Measurements from ENCODE around the gene PGBD5.

Gene PGBD5

GRCh38 chr1:230392536-230392909 lies 33.6 kb downstream of the PGBD5 start:
- H3K36me3 ChIP-seq (replicated peaks), result no peaks in the 10 kb centered on the region
- no peak for TF ChIP-seq CTCF (IDR thresholded peaks at IDR 0.05; ENCODE audit: low read depth, low read length, missing control alignments)
- in situ Hi-C loops (cut with HindIII; ENCODE audit: low pct_ligation_motif_present, low sequenced_read_pairs), result no loop called here
- H3K27ac ChIP-seq, result no peak overlapping the region
- H3K4me3 ChIP-seq (ENCODE audit: low read depth, low read length), result no peak overlapping the region
- no peak for DNase-seq
- H3K27me3 ChIP-seq (replicated peaks), result no peaks in the 10 kb centered on the region

GRCh38 chr1:230391776-230392535 lies 34.2 kb downstream of the PGBD5 start:
- no peak overlapping the region for H3K27ac ChIP-seq
- no peak for TF ChIP-seq CTCF (IDR thresholded peaks at IDR 0.05; ENCODE audit: low read depth, low read length, missing control alignments)
- DNase-seq, result no peak
- in situ Hi-C loops (cut with HindIII; ENCODE audit: low pct_ligation_motif_present, low sequenced_read_pairs), result no loop called here
- H3K36me3 ChIP-seq (replicated peaks), result no peaks in the 10 kb centered on the region
- no peaks in the 10 kb centered on the region for H3K27me3 ChIP-seq (replicated peaks)
- H3K4me3 ChIP-seq (ENCODE audit: low read depth, low read length), result no peak overlapping the region

- no peaks in the 10 kb centered on the region for H3K27me3 ChIP-seq (replicated peaks)
- DNase-seq, result no peak
- no peak for TF ChIP-seq CTCF (IDR thresholded peaks at IDR 0.05; ENCODE audit: low read depth, low read length, missing control alignments)
- no peak overlapping the region for H3K4me3 ChIP-seq (ENCODE audit: low read depth, low read length)
- H3K27ac ChIP-seq, result no peak overlapping the region
- in situ Hi-C loops (cut with HindIII; ENCODE audit: low pct_ligation_motif_present, low sequenced_read_pairs), result no loop called here
- H3K36me3 ChIP-seq (replicated peaks), result no peaks in the 10 kb centered on the region
Observed at GRCh38 chr1:230390371-230390770, 35.8 kb downstream of the PGBD5 start.

- DNase-seq, result no peak
- no peaks in the 10 kb centered on the region for H3K27me3 ChIP-seq (replicated peaks)
- TF ChIP-seq CTCF (IDR thresholded peaks at IDR 0.05; ENCODE audit: low read depth, low read length, missing control alignments), result no peak
- H3K4me3 ChIP-seq (ENCODE audit: low read depth, low read length), result no peak overlapping the region
- in situ Hi-C loops (cut with HindIII; ENCODE audit: low pct_ligation_motif_present, low sequenced_read_pairs), result no loop called here
- H3K27ac ChIP-seq, result no peak overlapping the region
- H3K36me3 ChIP-seq (replicated peaks), result no peaks in the 10 kb centered on the region
Observed at GRCh38 chr1:230387876-230388275, 38.3 kb downstream of the PGBD5 start.

- in situ Hi-C loops (cut with HindIII; ENCODE audit: low pct_ligation_motif_present, low sequenced_read_pairs), result no loop called here
- Histone ChIP-seq H3K4me3 (ENCODE audit: low read depth, low read length) (no peak overlapping the region), H3K27me3 (replicated peaks) (no peaks in the 10 kb centered on the region), H3K27ac (no peak overlapping the region), H3K36me3 (replicated peaks) (no peaks in the 10 kb centered on the region)
- DNase-seq, result no peak
- TF ChIP-seq CTCF (IDR thresholded peaks at IDR 0.05; ENCODE audit: low read depth, low read length, missing control alignments), result no peak
Observed at GRCh38 chr1:230387296-230387695, 38.8 kb downstream of the PGBD5 start.

All from brain microvascular endothelial cell (primary cell).